Activated naive CD8-positive, alpha-beta T cell treated with anti-CD3 and anti-CD28 coated beads for 36 hours (primary cell): ENCODE measurements around the gene PRR15. TPM values are rescaled to one million over a fixed set of nuclear protein-coding genes. Genes with fewer than 3 reads are reported as not detected.

Experiments used
- DNase-seq: peaks from one replicate; pipeline ENCODE4 v3.0.0; 2021
- H3K27ac Mint-ChIP-seq: one replicate; pipeline ENCODE4 v1.8.0; 2022; ENCODE audit warnings: mild to moderate bottlenecking, moderate library complexity, mixed read lengths
- H3K27me3 Mint-ChIP-seq: one replicate; pipeline ENCODE4 v1.8.0; 2022; ENCODE audit warnings: mild to moderate bottlenecking, mixed read lengths
- H3K36me3 Mint-ChIP-seq: one replicate; pipeline ENCODE4 v1.8.0; 2021; ENCODE audit warnings: mild to moderate bottlenecking, mixed read lengths
- H3K4me1 Mint-ChIP-seq: one replicate; pipeline ENCODE4 v1.8.0; 2021; ENCODE audit warnings: mixed read lengths
- H3K4me3 Mint-ChIP-seq: one replicate; pipeline ENCODE4 v1.8.0; 2022; ENCODE audit warnings: mild to moderate bottlenecking, moderate library complexity, mixed read lengths
- H3K9me3 Mint-ChIP-seq: one replicate; pipeline ENCODE4 v1.8.0; 2022; ENCODE audit warnings: mixed read lengths
- total RNA-seq, 2 experiments: library from RNA; stranded (reverse); gene quantifications; one replicate each; pipeline ENCODE4 v1.2.3, GENCODE V29; 2021

PRR15 gene
- total RNA-seq, 2 experiments from 2014 or later, result not detected

- Mint-ChIP-seq H3K9me3 (no peaks in the 10 kb centered on the region), H3K36me3 (no peaks in the 10 kb centered on the region), H3K27me3 (peaks cover 4% of the 10 kb centered on the region), H3K4me1 (no peaks in the 10 kb centered on the region), H3K27ac (no peak overlapping the region), H3K4me3 (no peak overlapping the region)
- DNase-seq, result no peak
Observed at GRCh38 chr7:29611941-29612544, 48.4 kb downstream of the PRR15 start.

GRCh38 chr7:29612596-29612995 lies 49.0 kb downstream of the PRR15 start:
- Mint-ChIP-seq H3K36me3 (no peaks in the 10 kb centered on the region), H3K4me3 (no peak overlapping the region), H3K4me1 (no peaks in the 10 kb centered on the region), H3K9me3 (no peaks in the 10 kb centered on the region), H3K27ac (no peak overlapping the region), H3K27me3 (peaks cover 4% of the 10 kb centered on the region)
- no peak for DNase-seq

DNA sequence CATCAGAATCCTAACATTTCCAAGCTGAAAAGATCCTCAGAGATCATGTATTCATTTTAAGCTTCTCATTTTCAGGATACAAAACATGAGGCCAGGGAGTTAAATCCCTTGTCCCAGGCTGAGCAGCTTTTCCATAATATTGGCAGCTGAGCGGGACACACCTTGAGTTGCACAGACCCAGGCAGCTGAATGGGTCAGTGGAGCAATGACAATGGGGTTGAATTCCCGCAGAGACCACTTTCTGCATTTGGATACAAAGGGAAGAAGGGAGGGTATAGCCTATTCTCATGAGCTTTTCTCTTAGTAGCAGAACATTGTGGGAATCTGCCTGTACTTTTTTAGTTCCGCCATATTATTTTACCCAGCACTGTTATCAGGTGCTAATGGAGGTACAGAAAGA lies 49.5 kb downstream of the PRR15 start:
- Mint-ChIP-seq H3K4me1 (no peaks in the 10 kb centered on the region), H3K27ac (no peak overlapping the region), H3K27me3 (peaks cover 4% of the 10 kb centered on the region), H3K9me3 (no peaks in the 10 kb centered on the region), H3K4me3 (no peak overlapping the region), H3K36me3 (no peaks in the 10 kb centered on the region)
- DNase-seq, result no peak

DNA sequence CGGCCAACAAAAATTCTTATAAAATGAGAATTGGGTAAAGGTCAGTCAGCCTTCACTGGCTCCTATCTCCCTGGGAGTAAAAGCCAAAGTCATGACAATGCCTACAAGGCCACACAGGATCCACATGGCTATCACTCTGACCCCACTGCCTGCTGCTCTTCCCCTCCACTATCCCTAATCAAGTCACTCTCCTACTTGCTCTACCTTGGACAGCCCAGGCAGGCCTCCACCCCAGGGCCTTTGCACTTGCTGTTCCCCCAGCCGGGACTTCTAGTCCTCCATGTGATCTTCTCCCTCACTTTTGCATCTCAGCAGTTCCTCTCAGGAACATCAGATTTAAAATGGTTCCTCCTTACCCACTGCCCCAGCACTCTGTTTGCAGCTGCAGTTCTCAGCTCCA lies 50.6 kb downstream of the PRR15 start:
- H3K9me3 Mint-ChIP-seq, result no peaks in the 10 kb centered on the region
- no peaks in the 10 kb centered on the region for H3K4me1 Mint-ChIP-seq
- H3K27me3 Mint-ChIP-seq, result peaks cover 9% of the 10 kb centered on the region
- H3K36me3 Mint-ChIP-seq, result no peaks in the 10 kb centered on the region
- H3K27ac Mint-ChIP-seq, result no peak overlapping the region
- H3K4me3 Mint-ChIP-seq, result no peak overlapping the region
- no peak for DNase-seq

Other genes starting within 250 kb of the PRR15 start
- gene WIPF3, start 242.7 kb downstream of the PRR15 start, total RNA-seq, result not detected